Kidney (tissue), 14 donors: ENCODE results near the gene MTR. TPM values are rescaled to one million over a fixed set of nuclear protein-coding genes. Genes with fewer than 3 reads are reported as not detected.
"Not testable (repeated sequence)": the region's sequence is repeated elsewhere in the genome, so short reads cannot be mapped to it uniquely, and the experiment has no call there.

Experiments
- DNase-seq, 5 donors: peaks; one replicate each; pipeline ENCODE4 v3.0.0-alpha.2; 2013 to 2020
- FAIRE-seq: peaks from 2 replicates; lab custom pipeline; 2012; peaks lifted over from hg19 to GRCh38; lab: Jason Lieb, UNC
- H3K27ac ChIP-seq, 2 donors: one replicate each; pipeline ENCODE4 v1.7.0; 2013; ENCODE audit warnings: low read depth in 2 of 2, low read length in 2 of 2, inconsistent platforms in 1 of 2
- H3K27me3 ChIP-seq: one replicate; pipeline ENCODE4 v1.7.1; 2013; ENCODE audit warnings: low read length, inconsistent platforms; ENCODE audit not compliant: control insufficient read depth, insufficient read depth
- H3K36me3 ChIP-seq, 3 donors: one replicate each; pipeline versions ENCODE4 v1.7.0 to v1.7.1; 2013; ENCODE audit warnings: low read length in 3 of 3, control low read depth in 1 of 3, inconsistent platforms in 1 of 3; ENCODE audit not compliant: insufficient read depth in 3 of 3, control insufficient read depth in 2 of 3
- H3K4me1 ChIP-seq, 3 donors: one replicate each; pipeline versions ENCODE4 v1.7.0 to v1.7.1; 2013; ENCODE audit warnings: low read length in 3 of 3, inconsistent platforms in 1 of 3, low read depth in 1 of 3; ENCODE audit not compliant: control insufficient read depth in 2 of 3, insufficient read depth in 2 of 3
- H3K4me3 ChIP-seq, 3 donors: one replicate each; pipeline versions ENCODE4 v1.7.0 to v1.8.1; 2013; ENCODE audit warnings: low read length in 3 of 3, control low read depth in 1 of 3, inconsistent platforms in 1 of 3
- H3K9ac ChIP-seq, 3 donors: one replicate each; pipeline versions ENCODE4 v1.7.0 to v1.7.1; 2013; ENCODE audit warnings: low read length in 3 of 3, control low read depth in 1 of 3, inconsistent platforms in 1 of 3
- H3K9me3 ChIP-seq, 3 donors: one replicate each; pipeline versions ENCODE4 v1.7.0 to v1.7.1; 2013; ENCODE audit warnings: low read length in 3 of 3, control low read depth in 1 of 3, inconsistent platforms in 1 of 3; ENCODE audit not compliant: control insufficient read depth in 2 of 3, insufficient read depth in 1 of 3
- intact Hi-C: fragments of 100-400 bp; cut with DNase I; formaldehyde crosslinking; loops from one replicate; pipeline ENCODE4 v1.11.1; 2022
- polyA plus RNA-seq: library from polyadenylated mRNA; stranded (reverse); fragments of 350-450 nt; fragmentation: Illumina TruSeq; extraction: RNeasy Lipid Tissue Mini Kit (QIAGEN cat#74804); gene quantifications from one replicate; pipeline ENCODE4 v1.2.3, GENCODE V29; 2014; ENCODE audit warnings: low read depth, low replicate concordance; ENCODE audit not compliant: insufficient read depth
- total RNA-seq: library from RNA; stranded (reverse); fragmentation: NEBNext Ultra II Directional; extraction: Animal tissue kit (Norgen Biotek cat#: 25700); gene quantifications from one replicate; pipeline ENCODE4 v1.2.1, GENCODE V29; 2021
- TF ChIP-seq, protein P1 (sequence below): IDR thresholded peaks from 3 replicates; pipeline ENCODE4 v1.5.1; 2012; ENCODE audit warnings: mild to moderate bottlenecking, moderate library complexity, borderline replicate concordance; ENCODE audit not compliant: insufficient read depth; ENCODE audit errors: extremely low read depth
- donor health status: control.
- donor health status: control.
- donor health status: control.
- donor health status: control.
- donor health status: control.
- donor health status: DM: yes; HTN: yes; CAD: no.
- donor health status: Normal renal cell carcinoma (clear cell type).

Gene MTR
- total and polyA plus RNA-seq, 2 donors from 2014 or later, result 7.6 to 61.0 TPM

DNA sequence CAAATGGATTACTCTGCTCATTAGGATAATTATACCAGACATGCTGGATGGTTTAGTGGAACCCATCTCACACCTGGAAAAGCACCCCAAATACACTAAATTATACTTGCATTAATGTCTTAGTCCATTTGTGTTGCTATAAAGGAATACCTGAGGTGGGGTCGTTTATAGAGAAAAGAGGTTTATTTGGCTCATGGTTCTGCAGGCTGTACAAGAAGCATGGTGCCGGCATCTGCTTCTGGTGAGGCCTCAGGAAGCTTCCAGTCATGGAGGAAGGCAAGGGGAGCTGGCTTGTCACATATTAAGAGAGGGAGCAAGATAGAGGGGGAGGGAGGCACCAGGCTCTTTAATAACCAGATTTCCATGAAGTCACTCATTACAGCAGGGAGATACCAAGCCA, 113.6 kb downstream of the MTR start:
- no peak overlapping the region for H3K9ac ChIP-seq
- no peaks in the 10 kb centered on the region for H3K27me3 ChIP-seq
- no peaks in the 10 kb centered on the region for H3K9me3 ChIP-seq
- H3K4me3 ChIP-seq, result no peak overlapping the region
- FAIRE-seq, result no peak
- H3K36me3 ChIP-seq, result no peaks in the 10 kb centered on the region
- intact Hi-C loops, result no loop called here
- TF ChIP-seq, protein P1, sequence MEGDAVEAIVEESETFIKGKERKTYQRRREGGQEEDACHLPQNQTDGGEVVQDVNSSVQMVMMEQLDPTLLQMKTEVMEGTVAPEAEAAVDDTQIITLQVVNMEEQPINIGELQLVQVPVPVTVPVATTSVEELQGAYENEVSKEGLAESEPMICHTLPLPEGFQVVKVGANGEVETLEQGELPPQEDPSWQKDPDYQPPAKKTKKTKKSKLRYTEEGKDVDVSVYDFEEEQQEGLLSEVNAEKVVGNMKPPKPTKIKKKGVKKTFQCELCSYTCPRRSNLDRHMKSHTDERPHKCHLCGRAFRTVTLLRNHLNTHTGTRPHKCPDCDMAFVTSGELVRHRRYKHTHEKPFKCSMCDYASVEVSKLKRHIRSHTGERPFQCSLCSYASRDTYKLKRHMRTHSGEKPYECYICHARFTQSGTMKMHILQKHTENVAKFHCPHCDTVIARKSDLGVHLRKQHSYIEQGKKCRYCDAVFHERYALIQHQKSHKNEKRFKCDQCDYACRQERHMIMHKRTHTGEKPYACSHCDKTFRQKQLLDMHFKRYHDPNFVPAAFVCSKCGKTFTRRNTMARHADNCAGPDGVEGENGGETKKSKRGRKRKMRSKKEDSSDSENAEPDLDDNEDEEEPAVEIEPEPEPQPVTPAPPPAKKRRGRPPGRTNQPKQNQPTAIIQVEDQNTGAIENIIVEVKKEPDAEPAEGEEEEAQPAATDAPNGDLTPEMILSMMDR, result no peak
- no peak for DNase-seq
- no peaks in the 10 kb centered on the region for H3K4me1 ChIP-seq
- H3K27ac ChIP-seq, result no peak overlapping the region

DNA sequence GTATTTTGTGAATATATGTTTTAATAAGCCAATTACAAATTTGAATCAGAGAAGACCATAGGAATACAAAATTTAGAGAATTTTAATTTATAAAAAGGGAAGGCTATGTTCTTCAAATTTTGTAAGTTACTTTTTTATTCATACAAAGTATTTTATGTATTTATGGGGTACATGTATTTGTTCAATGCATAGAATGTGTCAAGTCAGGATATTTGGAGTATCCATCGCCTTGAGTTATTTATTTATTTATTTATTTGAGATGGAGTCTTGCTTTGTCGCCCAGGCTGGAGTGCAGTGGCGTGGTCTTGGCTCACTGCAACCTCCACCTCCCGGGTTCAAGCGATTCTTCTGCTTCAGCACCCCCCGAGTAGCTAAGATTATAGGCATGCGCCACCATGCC, 116.0 kb downstream of the MTR start:
- H3K4me3 ChIP-seq, DNase-seq, H3K9ac ChIP-seq, H3K36me3 ChIP-seq, H3K27ac ChIP-seq, intact Hi-C loops, FAIRE-seq, H3K9me3 ChIP-seq, H3K27me3 ChIP-seq, H3K4me1 ChIP-seq: not testable (repeated sequence)

DNA sequence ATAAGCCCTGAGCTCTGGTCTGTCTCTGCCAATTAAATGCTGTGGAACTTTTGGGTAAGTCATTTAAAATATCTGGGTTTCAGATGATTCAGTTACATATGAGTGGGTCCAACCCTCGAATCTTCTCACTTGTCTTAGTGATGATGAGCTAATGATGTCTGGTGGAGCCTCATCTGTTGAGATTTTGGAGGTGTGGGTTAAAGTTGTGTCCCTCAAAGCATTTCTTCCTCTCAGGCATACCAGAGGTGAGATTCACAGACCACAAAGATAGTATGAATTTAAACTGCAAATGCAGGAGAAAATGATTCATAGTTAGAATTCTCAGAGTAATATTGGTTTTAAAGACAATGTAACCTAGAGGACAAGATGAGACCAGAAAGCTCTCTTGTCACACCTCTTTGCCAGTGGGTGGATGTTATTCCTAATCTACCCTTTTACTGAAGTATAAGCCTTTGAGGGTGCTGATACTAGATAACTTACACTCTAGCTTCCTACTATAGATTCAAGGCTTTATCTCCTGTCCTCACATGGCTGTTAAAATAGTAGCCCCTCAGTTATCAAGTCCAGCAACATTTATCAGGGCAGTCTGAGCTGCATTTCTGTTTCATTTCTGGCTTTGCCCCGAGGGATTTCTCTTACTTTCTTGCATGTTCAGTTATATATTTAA, 118.4 kb downstream of the MTR start:
- H3K36me3 ChIP-seq, result no peaks in the 10 kb centered on the region
- DNase-seq (no peak), FAIRE-seq (no peak)
- TF ChIP-seq, protein P1, result no peak
- H3K27ac ChIP-seq, result no peak overlapping the region
- no peak overlapping the region for H3K9ac ChIP-seq
- peaks cover 0 to 6% (median 0%) of the 10 kb centered on the region in 3 donors for H3K9me3 ChIP-seq
- H3K4me3 ChIP-seq, result no peak overlapping the region
- no peaks in the 10 kb centered on the region for H3K27me3 ChIP-seq
- intact Hi-C loops, result no loop called here
- H3K4me1 ChIP-seq, result no peaks in the 10 kb centered on the region

DNA sequence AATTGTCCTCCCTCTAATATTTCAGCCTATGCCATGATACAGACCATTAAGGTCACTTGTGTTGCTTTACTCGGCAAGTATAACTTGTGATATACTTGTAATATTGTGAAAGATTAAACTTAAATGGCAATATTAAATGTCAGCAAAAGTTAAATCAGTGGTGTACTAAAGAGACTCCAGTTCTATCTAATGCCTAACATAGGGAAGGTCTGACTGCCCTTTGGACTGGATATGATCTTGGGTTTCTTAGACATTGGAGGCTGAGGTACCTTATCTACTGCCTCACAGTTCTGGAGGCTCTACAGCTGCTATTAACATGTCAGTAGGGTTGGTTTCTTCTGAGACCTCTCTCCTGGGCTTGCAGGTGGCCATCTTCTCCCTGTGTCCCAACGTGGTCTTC, 119.3 kb downstream of the MTR start:
- Histone ChIP-seq H3K27ac (no peak overlapping the region), H3K9ac (no peak overlapping the region), H3K36me3 (no peaks in the 10 kb centered on the region), H3K4me3 (no peak overlapping the region), H3K9me3 (peaks cover 0 to 6% (median 0%) of the 10 kb centered on the region in 3 donors), H3K4me1 (no peaks in the 10 kb centered on the region), H3K27me3 (no peaks in the 10 kb centered on the region)
- TF ChIP-seq, protein P1, result no peak
- intact Hi-C loops, result no loop called here
- FAIRE-seq (no peak), DNase-seq (no peak)
